NCI-H2196 treated with DMSO at 0.1 percent for 48 hours (cell line): ENCODE data around the gene RABEP1.

Experiments used
- DNase-seq: peaks from one replicate; lab custom pipeline; 2025; ENCODE audit not compliant: unreplicated experiment; lab: John Stamatoyannopoulos, UW

Gene RABEP1

DNA sequence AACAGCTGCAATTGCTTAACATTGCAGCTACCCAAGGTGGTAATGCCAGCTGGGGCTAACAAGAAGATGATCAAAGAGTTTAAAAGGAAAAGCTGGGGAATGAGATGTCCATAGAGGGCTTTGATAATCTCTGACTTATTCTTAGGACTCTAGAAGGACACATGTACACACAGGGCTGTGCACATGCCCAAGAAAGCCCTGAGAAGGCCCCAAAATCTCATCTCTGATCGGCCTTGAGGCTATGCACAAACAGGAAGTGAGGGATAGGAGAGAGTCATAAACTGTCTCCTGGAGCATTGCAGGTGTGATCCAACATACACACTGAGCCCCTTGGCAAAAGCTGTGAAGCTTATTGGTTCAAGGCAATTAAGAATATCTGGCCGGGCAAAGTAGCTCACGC, 17.2 kb upstream of the RABEP1 start:
- no peak for DNase-seq

- DNase-seq = no peak
These were observed 12.7 kb upstream of the RABEP1 start for GRCh38 chr17:5269241-5269960.

DNA sequence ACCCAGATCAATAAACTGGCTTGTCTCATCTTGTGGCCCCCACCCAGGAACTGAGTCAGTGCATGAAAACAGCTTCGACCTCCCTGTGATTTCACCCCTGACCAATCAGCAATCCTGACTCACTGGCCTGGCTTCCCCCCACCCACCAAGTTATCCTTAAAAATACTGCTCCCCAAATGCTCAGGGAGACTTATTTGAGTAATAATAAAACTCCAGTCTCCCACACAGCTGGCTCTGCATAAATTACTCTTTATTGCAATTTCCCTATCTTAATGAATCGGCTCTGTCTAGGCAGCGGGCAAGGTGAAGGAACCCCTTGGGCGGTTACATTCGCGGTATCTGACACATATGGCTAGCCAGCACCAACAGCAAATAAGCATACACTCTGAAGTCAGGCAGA, 9.8 kb upstream of the RABEP1 start:
- no peak for DNase-seq

- no peak for DNase-seq
These were observed 646 bp downstream of the RABEP1 start for GRCh38 chr17:5282642-5283217.

- no peak for DNase-seq
These were observed 1.7 kb downstream of the RABEP1 start for GRCh38 chr17:5283571-5284315.

DNA sequence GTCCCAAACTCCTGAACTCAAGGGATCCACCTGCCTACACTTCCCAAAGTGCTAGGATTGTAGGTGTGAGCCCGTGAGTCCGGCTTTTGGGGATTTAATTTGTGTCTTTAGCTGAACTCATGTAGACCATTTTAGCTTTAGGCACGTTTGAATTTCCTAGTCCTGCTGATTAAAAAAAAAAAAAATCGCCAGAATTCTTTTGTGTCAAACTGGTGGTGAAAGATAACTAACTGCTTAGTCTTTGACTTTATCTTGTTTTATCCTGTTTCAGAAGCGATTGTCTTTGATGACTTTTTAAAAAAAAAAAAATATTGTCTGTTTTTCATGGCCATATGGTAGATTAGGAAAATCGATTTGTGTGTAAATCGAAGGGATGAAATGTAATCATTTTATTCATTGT, 2.6 kb downstream of the RABEP1 start:
- no peak for DNase-seq

- DNase-seq = no peak
These were observed 4.8 kb downstream of the RABEP1 start for GRCh38 chr17:5286846-5287245.

DNA sequence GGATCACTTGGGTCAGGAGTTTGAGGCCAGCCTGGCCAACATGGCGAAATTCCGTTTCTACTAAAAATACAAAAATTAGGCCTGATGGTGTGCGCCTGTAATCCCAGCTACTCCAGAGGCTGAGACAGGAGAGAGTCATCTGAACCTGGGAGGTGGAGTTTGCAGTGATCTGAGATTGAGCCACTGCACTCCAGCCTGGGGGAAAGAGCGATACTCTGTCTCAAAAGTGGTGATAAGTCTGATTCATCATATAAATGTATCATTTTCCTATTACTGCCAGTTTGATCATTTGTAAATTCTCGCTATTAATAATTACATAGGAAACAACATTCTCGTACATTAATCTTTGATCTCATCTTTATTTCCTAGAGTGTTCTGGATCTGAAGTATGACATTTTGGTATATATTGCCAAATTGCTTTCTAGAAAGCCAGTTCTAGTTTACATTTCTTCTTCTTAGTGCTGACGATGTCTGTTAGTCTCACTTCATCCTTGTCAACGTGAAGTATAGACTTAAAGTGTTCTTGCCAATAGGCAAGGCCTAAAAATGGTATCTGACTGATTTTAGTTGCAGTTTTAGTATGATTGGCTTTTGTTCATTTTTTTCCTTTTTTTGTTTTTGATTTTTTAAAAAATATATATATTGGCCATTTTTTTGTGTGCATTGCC, 9.7 kb downstream of the RABEP1 start:
- DNase-seq = no peak

GRCh38 chr17:5297245-5297644, 15.2 kb downstream of the RABEP1 start:
- DNase-seq = no peak

DNA sequence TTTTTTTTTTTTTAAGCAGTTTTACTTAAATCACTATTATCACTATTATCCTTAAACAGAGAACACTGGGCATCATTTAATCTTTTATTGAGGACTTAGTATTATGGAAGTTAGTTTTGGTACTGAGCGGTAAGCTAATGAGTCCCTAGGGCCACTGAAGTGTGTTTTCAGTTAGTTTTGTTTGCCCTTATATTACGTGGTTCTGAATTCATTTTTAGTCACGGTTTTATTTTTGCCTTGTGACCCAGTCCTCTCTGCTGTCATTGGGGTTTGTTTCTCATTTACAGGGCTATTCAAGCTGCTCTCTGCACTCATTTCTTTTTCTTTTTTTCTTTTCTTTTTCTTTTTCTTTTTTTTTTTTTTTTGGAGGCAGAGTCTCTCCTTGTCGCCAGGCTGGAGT, 17.3 kb downstream of the RABEP1 start:
- no peak for DNase-seq

- no peak for DNase-seq
These were observed 22.6 kb downstream of the RABEP1 start for GRCh38 chr17:5304636-5305035.

GRCh38 chr17:5309851-5310250, 27.8 kb downstream of the RABEP1 start:
- no peak for DNase-seq

DNA sequence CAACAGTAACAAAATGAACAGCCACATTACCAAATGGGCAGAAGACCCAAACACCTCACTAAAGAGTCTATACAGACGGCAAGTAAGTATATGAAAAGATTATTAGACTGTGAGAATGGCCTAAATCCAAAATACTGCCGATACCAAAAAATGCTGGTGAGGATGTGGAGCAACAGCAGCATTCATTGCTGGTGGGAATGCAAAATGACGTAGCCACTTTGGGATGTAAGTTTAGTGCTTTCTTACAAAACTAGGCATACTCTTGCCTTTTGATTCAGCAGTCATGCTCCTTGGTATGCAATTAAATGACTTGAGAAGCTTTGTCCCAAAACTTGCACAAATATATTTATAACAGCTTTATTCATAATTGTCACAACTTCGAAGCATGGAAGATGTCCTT, 43.8 kb downstream of the RABEP1 start:
- no peak for DNase-seq

GRCh38 chr17:5329784-5330557, 47.9 kb downstream of the RABEP1 start:
- DNase-seq = no peak

DNA sequence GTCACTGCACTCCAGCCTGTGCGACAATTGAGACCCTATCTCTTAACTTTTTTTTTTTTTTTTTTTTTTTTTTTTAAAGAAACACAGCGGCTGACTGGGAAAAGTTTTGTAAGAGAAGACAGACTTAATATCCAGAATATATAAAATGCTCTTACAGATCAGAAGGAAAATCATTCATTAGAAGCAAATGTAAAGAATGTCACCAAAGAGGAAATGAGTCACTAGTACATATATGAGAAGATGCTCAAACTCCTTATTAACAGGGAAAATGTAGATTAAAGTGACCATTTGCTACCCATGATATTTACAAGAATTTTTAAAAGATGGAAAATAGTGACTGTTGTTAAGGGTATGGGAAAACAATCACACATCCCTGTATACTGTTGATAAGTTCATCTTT, 48.9 kb downstream of the RABEP1 start:
- DNase-seq = no peak

DNA sequence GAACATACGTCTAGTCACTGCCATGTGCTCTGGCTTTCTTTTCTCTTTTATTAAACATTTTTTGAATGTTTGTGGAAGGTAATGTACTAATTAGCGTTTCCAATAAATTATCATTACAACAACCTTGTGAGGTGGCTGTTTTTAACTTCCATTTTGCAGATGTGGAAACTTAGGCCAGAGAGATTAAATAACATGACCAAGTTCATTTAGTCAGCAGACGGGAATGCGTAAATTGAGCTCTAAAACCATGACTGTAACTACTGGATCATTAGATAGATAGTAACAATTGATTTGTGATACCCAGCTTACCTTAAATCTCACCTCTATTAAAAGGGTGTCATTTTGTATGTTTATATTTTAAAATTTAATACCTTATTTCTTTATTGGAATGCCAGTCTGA, 49.4 kb downstream of the RABEP1 start:
- no peak for DNase-seq

- no peak for DNase-seq
These were observed 62.8 kb downstream of the RABEP1 start for GRCh38 chr17:5344914-5345313.

DNA sequence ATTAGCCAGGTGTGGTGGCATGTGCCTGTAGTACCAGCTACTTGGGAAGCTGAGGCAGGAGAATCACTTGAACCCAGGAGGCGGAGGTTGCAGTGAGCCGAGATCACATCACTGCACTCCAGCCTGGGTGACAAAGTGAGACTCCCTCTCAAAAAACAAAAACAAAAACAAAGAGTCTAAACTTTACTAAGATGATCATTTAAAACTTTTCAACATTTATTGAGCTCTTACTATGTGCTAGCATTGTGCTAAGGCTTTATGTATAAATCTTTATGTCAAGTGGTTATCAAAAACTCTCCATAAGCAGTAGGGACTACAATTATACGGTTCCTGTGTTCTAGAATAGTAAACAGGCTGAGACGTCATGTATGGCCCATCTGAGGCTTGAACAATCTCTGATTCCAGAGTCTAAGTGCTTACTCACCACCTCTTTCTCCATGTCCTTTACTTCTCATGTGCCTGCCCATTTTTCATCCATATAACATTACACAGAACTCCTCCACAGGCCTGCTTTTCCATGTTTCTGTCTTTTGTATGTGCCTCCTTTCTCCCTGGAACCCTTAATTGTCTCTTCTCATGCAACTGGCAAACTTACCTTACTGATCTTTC, 70.7 kb downstream of the RABEP1 start:
- no peak for DNase-seq

- DNase-seq = no peak
These were observed 72.2 kb downstream of the RABEP1 start for GRCh38 chr17:5354310-5354709.

- no peak for DNase-seq
These were observed 72.9 kb downstream of the RABEP1 start for GRCh38 chr17:5354886-5355415.
